HG03571 (cell line): Measurements from ENCODE around the gene PLA2G2F.

Source experiments
- ATAC-seq: cut with Tn5 transposase; IDR thresholded peaks from one replicate; pipeline ENCODE4 v1.9.1; 2021; ENCODE audit not compliant: unreplicated experiment

The PLA2G2F gene, protein sequence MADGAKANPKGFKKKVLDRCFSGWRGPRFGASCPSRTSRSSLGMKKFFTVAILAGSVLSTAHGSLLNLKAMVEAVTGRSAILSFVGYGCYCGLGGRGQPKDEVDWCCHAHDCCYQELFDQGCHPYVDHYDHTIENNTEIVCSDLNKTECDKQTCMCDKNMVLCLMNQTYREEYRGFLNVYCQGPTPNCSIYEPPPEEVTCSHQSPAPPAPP

DNA sequence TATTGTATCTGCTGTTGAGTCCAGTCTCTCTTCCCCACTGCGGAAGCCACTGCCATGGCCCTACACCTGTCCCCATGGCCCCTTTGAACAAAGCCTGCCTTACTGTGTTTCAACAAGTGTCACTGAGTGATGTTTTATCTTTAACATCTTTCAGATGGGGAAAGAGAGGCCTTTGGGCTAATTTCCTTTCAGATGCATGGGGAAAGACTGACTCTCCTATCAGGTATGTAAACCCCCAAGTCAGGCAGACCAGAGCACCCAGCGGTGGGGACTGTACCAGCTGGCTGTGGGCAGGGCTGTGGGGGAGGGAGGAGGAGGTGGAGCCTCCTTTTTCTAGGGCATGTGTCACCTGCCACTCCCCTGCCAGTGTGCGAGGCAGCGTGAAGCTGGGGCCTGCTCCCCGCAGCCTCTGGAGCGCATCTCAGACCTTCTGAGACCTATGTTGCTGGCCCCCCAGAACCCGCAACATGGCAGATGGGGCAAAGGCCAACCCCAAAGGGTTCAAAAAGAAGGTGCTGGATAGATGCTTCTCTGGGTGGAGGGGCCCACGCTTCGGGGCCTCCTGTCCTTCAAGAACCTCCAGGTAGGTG, at the start of gene PLA2G2F:
Gene PLA2G2F, plus strand, starts transcription at position 363 of the 590 bp plus-strand sequence. Its CDS starts 105 bp downstream, at position 468.
- no peak for ATAC-seq

GRCh38 chr1:20089328-20090077, 49.6 kb upstream of the PLA2G2F start:
- ATAC-seq, result no peak

DNA sequence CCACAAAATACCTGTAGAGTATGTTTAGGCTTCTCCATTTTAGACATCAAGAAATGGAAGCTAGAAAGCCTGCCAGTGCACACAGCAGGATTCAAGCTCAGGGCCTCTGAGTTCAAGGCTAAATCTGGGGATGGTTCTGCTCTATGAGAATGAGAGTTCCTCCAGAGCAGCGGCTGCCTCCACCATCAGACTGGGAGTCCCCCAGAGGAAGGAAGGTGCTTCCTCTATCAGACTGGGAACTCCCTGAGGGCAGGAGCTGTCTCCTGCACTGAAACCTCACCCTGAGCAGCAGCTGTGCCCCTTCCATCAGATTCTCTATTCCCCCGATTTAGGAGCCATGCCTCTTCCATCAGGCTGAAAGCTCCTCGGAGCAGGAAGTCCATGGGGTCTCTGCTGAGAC, 49.0 kb upstream of the PLA2G2F start:
- ATAC-seq, result no peak

DNA sequence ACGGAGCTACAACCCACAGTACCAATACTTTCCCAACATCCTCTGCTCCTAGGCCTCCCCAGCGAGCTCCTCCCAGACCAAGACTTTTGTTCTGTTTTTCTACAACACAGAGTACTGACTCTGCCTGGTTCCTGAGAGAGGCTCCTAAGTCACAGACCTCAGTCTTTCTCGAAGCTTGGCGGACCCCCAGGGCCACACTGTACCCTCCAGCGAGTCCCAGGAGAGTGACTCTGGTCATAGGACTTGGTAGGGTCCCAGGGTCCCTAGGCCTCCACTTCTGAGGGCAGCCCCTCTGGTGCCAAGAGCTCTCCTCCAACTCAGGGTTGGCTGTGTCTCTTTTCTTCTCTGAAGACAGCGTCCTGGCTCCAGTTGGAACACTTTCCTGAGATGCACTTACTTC, 48.5 kb upstream of the PLA2G2F start:
- no peak for ATAC-seq

DNA sequence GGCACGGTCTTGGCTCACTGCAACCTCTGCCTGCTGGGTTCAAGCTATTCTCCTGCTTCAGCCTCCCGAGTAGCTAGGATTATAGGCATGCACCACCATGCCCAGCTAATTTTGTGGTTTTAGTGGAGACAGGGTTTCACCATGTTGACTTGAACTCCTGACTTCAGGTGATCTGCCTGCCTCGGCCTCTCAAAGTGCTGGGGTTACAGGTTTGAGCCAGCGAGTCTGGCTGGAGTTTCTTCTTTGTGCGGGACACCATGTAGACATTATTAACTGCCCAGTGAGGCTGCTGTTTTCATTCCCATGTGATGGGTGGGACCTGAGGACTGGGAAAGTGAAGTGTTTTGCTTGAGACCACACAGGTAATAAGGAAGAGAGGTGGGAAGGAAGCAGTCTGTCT, 45.8 kb upstream of the PLA2G2F start:
- ATAC-seq, result no peak

- ATAC-seq, result no peak
Measured at GRCh38 chr1:20093940-20094391, 45.2 kb upstream of the PLA2G2F start.

- no peak for ATAC-seq
Measured at GRCh38 chr1:20095564-20096434, 43.3 kb upstream of the PLA2G2F start.

DNA sequence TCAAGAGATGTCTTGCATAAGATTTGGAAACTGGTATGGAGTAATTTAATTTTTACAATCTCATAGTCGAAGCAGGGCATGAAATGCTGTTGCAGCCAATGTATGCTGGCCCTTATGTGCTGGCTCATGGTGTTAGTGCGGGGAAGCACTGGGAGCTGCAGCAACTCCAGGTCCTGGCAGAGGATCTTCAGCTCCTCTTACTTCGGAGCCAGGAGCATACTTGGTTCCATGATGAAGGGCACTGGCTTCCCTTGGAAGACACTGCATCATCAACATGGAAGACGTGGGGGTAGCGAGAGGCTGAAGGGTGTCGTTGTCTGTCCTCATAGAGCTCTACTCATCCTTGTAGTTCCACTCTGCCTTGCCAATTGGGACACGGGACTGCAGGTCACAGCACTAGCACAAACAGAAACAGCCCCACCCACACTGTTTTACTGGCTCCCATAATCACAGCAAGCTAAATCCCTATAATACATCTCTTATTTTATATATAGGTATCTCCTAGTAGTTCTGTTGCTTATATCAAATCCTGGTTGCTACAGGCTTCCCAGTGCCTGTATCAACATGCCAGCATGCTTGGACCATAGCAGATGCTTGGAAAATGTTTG, 42.2 kb upstream of the PLA2G2F start:
- no peak for ATAC-seq

- ATAC-seq, result no peak
Measured at GRCh38 chr1:20099533-20099932, 39.6 kb upstream of the PLA2G2F start.

- no peak for ATAC-seq
Measured at GRCh38 chr1:20100632-20101355, 38.3 kb upstream of the PLA2G2F start.

GRCh38 chr1:20102875-20103274, 36.2 kb upstream of the PLA2G2F start:
- no peak for ATAC-seq

GRCh38 chr1:20105856-20106255, 33.3 kb upstream of the PLA2G2F start:
- no peak for ATAC-seq

GRCh38 chr1:20107351-20107750, 31.8 kb upstream of the PLA2G2F start:
- ATAC-seq, result no peak

GRCh38 chr1:20107796-20108195, 31.3 kb upstream of the PLA2G2F start:
- no peak for ATAC-seq

- ATAC-seq, result no peak
Measured at GRCh38 chr1:20108366-20109123, 30.6 kb upstream of the PLA2G2F start.

GRCh38 chr1:20109223-20109856, 29.8 kb upstream of the PLA2G2F start:
- ATAC-seq, result no peak

DNA sequence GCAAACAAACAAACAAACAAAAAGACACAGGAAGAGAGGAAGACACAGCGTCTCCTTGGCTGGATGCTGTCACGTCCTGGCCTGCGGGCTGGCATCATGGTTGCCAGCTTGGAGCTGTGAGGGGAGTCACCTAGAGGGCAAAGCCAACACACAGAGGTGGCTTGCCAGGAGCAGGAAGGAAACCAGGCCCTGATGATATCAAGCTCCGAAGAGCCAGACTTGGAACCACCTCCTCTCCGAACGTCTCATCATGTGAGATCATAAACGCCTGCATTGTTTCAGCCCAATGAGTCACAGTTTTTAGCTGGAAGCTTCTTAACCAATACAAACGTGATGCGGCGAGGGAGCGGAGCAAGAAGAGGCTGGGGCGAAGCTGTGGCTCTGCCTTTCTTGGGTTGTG, 28.4 kb upstream of the PLA2G2F start:
- no peak for ATAC-seq

DNA sequence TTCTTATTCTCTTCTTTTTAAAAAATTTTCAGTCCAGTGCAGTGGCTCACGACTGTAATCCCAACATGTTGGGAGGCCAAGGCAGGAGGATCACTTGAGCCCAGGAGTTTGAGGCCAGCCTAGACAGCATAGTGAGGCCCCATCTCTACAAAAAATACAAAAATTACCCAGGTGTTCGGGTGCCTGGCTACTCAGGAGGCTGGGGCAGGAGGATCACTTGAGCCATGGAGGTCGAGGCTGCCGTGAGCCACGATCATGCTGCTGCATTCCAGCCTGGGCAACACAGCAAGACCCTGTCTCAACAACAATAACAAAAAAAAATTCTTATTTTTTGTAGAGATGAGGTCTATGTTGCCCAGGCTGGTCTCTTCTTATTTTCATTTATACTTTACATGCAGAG, 27.7 kb upstream of the PLA2G2F start:
- no peak for ATAC-seq
